Upper lobe of left lung (tissue), 4 donors: Measurements from ENCODE around the gene TYW3.

Experiments
- POLR2A ChIP-seq, 4 donors: fragments of 450-650 bp; IDR thresholded peaks; one replicate each; pipeline ENCODE4 v1.5.1; 2016 to 2017; ENCODE audit warnings: antibody characterized with exemption in 4 of 4, mild to moderate bottlenecking in 2 of 4
- POLR2AphosphoS5 ChIP-seq, 2 donors: sonication (generic); formaldehyde crosslinking; IDR thresholded peaks; one replicate each; pipeline ENCODE4 v1.5.1; 2017; ENCODE audit warnings: antibody characterized with exemption in 2 of 2
- TF ChIP-seq, protein P1 (sequence below), 6 experiments: fragments of 450-650 bp in 4 of 6; fragments of 200-600 bp in 2 of 6; sonication (generic) in 2 of 6; IDR thresholded peaks; one replicate each; pipeline ENCODE4 v1.5.1; 2016 to 2019; ENCODE audit warnings: antibody characterized with exemption in 6 of 6

DNA sequence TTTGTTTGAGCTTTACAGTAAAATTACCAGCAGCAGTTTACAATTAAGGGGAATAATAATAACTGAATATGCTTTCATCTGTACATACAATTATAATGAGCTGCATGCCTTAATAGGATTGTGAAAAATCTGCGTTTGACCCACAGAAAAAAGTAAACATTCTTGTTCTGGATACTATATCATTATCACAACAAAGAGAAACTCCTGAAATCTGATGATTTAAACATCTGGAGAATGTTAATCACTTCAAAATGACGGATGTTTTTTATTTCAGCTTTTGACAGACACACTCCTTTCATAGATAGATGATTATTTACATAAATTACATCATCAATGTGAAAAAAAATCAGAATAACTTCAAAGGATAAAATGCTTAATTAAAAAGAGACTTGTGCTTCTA, 58.5 kb downstream of the TYW3 start:
- TF ChIP-seq, protein P1, sequence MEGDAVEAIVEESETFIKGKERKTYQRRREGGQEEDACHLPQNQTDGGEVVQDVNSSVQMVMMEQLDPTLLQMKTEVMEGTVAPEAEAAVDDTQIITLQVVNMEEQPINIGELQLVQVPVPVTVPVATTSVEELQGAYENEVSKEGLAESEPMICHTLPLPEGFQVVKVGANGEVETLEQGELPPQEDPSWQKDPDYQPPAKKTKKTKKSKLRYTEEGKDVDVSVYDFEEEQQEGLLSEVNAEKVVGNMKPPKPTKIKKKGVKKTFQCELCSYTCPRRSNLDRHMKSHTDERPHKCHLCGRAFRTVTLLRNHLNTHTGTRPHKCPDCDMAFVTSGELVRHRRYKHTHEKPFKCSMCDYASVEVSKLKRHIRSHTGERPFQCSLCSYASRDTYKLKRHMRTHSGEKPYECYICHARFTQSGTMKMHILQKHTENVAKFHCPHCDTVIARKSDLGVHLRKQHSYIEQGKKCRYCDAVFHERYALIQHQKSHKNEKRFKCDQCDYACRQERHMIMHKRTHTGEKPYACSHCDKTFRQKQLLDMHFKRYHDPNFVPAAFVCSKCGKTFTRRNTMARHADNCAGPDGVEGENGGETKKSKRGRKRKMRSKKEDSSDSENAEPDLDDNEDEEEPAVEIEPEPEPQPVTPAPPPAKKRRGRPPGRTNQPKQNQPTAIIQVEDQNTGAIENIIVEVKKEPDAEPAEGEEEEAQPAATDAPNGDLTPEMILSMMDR (IDR thresholded peaks at IDR 0.05), result no peak
- TF ChIP-seq POLR2A (IDR thresholded peaks at IDR 0.05), result no peak
- no peak for TF ChIP-seq POLR2AphosphoS5 (IDR thresholded peaks at IDR 0.05)
